Endothelial cell of umbilical vein (primary cell): ENCODE measurements around the gene PPIE. TPM values are rescaled to one million over a fixed set of nuclear protein-coding genes. Genes with fewer than 3 reads are reported as not detected.
"Not testable (repeated sequence)": the region's sequence is repeated elsewhere in the genome, so short reads cannot be mapped to it uniquely, and the experiment has no call there.

Experiments used
- BruUV-seq: library from RNA; stranded (reverse); fragments of 400-500 nt; replicated peaks from 2 replicates; lab custom pipeline; 2021; lab: Mats Ljungman, UMichigan
- CTCF ChIA-PET: fragments of 300-600, 350-600 bp; sonication (Branson Sonifier 250); formaldehyde crosslinking; loops from one replicate; lab custom pipeline; 2021; ENCODE audit warnings: antibody characterized with exemption, inconsistent platforms; lab: Charles Lee
- POLR2A ChIA-PET: fragments of 300-600, 350-600 bp; sonication (Branson Sonifier 250); formaldehyde crosslinking; loops from one replicate; lab custom pipeline; 2021; ENCODE audit warnings: antibody characterized with exemption, inconsistent platforms; lab: Charles Lee
- DNase-seq: peaks from one replicate; pipeline ENCODE4 v3.0.0-alpha.2; 2011; ENCODE audit warnings: low read depth, low spot score
- FAIRE-seq: peaks from 2 replicates; lab custom pipeline; 2011; peaks lifted over from hg19 to GRCh38; lab: Jason Lieb, UNC
- H2AFZ ChIP-seq: 2 replicates; pipeline ENCODE4 v1.6.0; 2012; ENCODE audit warnings: low read depth, low read length, control low read depth, inconsistent platforms
- H3K27ac ChIP-seq: 2 replicates; pipeline ENCODE4 v1.5.1; 2011; ENCODE audit warnings: low read depth, mild to moderate bottlenecking, control low read depth, low read length, moderate library complexity; ENCODE audit not compliant: insufficient read depth
- H3K27me3 ChIP-seq, 2 experiments: 2 replicates each; pipeline versions ENCODE4 v1.6.0 to v1.6.1; 2011; ENCODE audit warnings: low read length in 2 of 2, mixed read lengths in 1 of 2; ENCODE audit not compliant: control insufficient read depth in 2 of 2, insufficient read depth in 2 of 2
- H3K36me3 ChIP-seq, 2 experiments: 2 replicates in 1 of 2; 3 replicates in 1 of 2; pipeline ENCODE4 v1.5.1; 2011; ENCODE audit warnings: low read length in 2 of 2, mild to moderate bottlenecking in 1 of 2, moderate library complexity in 1 of 2; ENCODE audit not compliant: control insufficient read depth in 2 of 2, insufficient read depth in 2 of 2; ENCODE audit errors: extremely low read depth in 1 of 2
- H3K4me1 ChIP-seq: 3 replicates; pipeline ENCODE4 v1.5.1; 2011; ENCODE audit warnings: mild to moderate bottlenecking, low read length; ENCODE audit not compliant: control insufficient read depth, insufficient read depth; ENCODE audit errors: extremely low read depth
- H3K4me2 ChIP-seq: 2 replicates; pipeline ENCODE4 v1.6.1; 2011; ENCODE audit warnings: low read length, control low read depth, mixed read lengths; ENCODE audit not compliant: insufficient read depth
- H3K4me3 ChIP-seq, 3 experiments: fragments of 200-600 bp in 1 of 3; sonication (generic), shearing (Covaris generic) in 1 of 3; replicated peaks in 1 of 3; 2 replicates each; pipeline ENCODE4 v1.5.1; 2011 to 2016; ENCODE audit warnings: control low read depth in 3 of 3, low read length in 3 of 3, mild to moderate bottlenecking in 2 of 3, inconsistent platforms in 1 of 3, low read depth in 1 of 3, moderate library complexity in 1 of 3; ENCODE audit not compliant: insufficient read depth in 1 of 3
- H3K79me2 ChIP-seq: 2 replicates; pipeline ENCODE4 v1.6.0; 2012; ENCODE audit warnings: low read length, inconsistent platforms; ENCODE audit not compliant: control insufficient read depth, insufficient read depth
- H3K9ac ChIP-seq: replicated peaks from 2 replicates; pipeline ENCODE3; 2011; ENCODE audit warnings: low read length, control low read depth; ENCODE audit not compliant: insufficient read depth; ENCODE audit errors: extremely low read depth
- H3K9me1 ChIP-seq: replicated peaks from 3 replicates; pipeline ENCODE4 v1.6.0; 2011; ENCODE audit warnings: mild to moderate bottlenecking, low read length; ENCODE audit not compliant: control insufficient read depth, insufficient read depth; ENCODE audit errors: extremely low read depth
- H3K9me3 ChIP-seq: replicated peaks from 2 replicates; pipeline ENCODE4 v1.5.1; 2012; ENCODE audit warnings: low read length, inconsistent platforms; ENCODE audit not compliant: control insufficient read depth, insufficient read depth
- H4K20me1 ChIP-seq: replicated peaks from 2 replicates; pipeline ENCODE3; 2011; ENCODE audit warnings: mild to moderate bottlenecking, low read length; ENCODE audit not compliant: control insufficient read depth, insufficient read depth; ENCODE audit errors: extremely low read depth
- dilution Hi-C: fragments of 300-500 bp; cut with MboI; formaldehyde crosslinking; loops from one replicate; pipeline ENCODE4 v1.15.0; 2019; ENCODE audit warnings: low sequenced_read_pairs; ENCODE audit not compliant: extremely low pct_ligation_motif_present
- intact Hi-C: fragments of 100-400 bp; cut with micrococcal nuclease; formaldehyde crosslinking; loops from one replicate; pipeline ENCODE4 v1.10.0; 2022
- polyA plus RNA-seq, 4 experiments: library from polyadenylated mRNA; depleted of rRNA in 3 of 4; stranded (reverse) in 3 of 4; unstranded in 1 of 4; fragments of >200 nt; gene quantifications; 2 replicates each; pipeline versions ENCODE4 v1.2.1 to v1.2.3, GENCODE V29; 2011 to 2012; ENCODE audit warnings: missing spikeins in 1 of 4
- total RNA-seq: library from RNA; stranded (reverse); gene quantifications from 2 replicates; pipeline ENCODE4 v1.2.3, GENCODE V29; 2021
- TF ChIP-seq, protein P1 (sequence below): IDR thresholded peaks from 2 replicates; pipeline ENCODE4 v1.6.1; 2011; ENCODE audit not compliant: insufficient read depth, insufficient read length
- TF ChIP-seq, protein P2 (sequence below), 2 donors: IDR thresholded peaks; 1 replicate in 1 of 2; 2 replicates in 1 of 2; pipeline ENCODE4 v1.5.1; 2011; ENCODE audit warnings: low read length in 2 of 2, mild to moderate bottlenecking in 2 of 2, moderate library complexity in 2 of 2, control low read depth in 1 of 2, inconsistent platforms in 1 of 2, low read depth in 1 of 2; ENCODE audit not compliant: insufficient read depth in 1 of 2; ENCODE audit errors: extremely low read depth in 1 of 2

The PPIE gene
- total and polyA plus RNA-seq, 2 donors (not counting 3 experiments of a cell fraction or from before 2014, with no cell fraction given): 44.4 to 74.9 TPM

DNA sequence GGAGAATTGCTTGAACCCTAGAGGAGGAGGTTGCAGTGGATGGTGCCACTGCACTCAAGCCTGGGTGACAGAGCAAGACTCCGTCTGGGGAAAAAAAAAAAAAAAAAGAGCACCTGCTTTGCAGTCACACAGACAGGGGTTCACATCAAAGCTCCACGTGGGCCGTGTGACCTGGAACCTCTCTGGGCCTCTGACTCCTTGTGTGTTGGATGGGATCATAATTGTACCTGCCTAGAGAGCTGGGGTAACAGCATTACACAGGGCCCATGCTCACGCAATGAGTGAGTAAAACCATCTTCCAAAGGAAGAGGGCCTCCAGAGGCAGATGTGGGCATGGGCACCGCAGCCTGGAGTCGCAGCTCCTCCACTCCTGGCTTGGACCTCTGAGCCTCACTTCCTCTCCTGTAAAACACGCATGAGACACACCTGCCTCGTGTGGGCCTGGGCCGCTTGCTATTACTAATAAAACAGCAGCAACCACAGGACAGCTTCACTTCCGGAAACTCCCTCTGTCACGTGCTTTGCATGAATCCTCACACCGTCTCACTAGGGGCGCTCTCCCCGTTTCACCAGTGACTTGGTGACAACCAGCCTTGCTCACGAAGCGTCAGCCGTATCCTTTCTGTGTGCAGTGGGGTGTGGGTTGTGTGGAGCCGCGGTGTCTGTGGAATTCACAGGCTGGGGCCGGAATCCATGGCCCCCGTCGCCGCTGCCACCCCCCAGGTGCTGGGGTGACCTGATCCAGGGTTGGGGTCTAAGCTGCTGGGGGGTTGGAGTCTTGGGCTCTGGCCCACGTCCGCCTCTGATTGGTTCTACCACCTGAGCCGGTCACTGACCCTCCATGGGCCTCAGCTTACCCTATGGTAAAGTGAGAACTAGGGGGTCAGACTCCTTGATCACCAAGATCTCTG lies 60.4 kb downstream of the PPIE start:
- H4K20me1 ChIP-seq, dilution Hi-C loops, H3K27me3 ChIP-seq, H3K79me2 ChIP-seq, H3K4me2 ChIP-seq, H3K9me1 ChIP-seq, H3K27ac ChIP-seq, POLR2A ChIA-PET, H3K36me3 ChIP-seq, H3K9ac ChIP-seq, H3K4me1 ChIP-seq, H3K9me3 ChIP-seq, BruUV-seq, H3K4me3 ChIP-seq: not testable (repeated sequence)
- H2AFZ ChIP-seq: peak overlapping the region; percentile 86
- TF ChIP-seq, protein P1, sequence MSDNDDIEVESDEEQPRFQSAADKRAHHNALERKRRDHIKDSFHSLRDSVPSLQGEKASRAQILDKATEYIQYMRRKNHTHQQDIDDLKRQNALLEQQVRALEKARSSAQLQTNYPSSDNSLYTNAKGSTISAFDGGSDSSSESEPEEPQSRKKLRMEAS: peak; percentile 37
- TF ChIP-seq, protein P2, sequence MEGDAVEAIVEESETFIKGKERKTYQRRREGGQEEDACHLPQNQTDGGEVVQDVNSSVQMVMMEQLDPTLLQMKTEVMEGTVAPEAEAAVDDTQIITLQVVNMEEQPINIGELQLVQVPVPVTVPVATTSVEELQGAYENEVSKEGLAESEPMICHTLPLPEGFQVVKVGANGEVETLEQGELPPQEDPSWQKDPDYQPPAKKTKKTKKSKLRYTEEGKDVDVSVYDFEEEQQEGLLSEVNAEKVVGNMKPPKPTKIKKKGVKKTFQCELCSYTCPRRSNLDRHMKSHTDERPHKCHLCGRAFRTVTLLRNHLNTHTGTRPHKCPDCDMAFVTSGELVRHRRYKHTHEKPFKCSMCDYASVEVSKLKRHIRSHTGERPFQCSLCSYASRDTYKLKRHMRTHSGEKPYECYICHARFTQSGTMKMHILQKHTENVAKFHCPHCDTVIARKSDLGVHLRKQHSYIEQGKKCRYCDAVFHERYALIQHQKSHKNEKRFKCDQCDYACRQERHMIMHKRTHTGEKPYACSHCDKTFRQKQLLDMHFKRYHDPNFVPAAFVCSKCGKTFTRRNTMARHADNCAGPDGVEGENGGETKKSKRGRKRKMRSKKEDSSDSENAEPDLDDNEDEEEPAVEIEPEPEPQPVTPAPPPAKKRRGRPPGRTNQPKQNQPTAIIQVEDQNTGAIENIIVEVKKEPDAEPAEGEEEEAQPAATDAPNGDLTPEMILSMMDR (IDR thresholded peaks at IDR 0.05; ENCODE audit: extremely low read depth in 1 of 2, insufficient read depth in 1 of 2, low read depth in 1 of 2, low read length in 2 of 2): peak in 1 of 2 donors; percentile 27
- DNase-seq (peak; percentile 25), FAIRE-seq (peak; percentile 89)
- CTCF ChIA-PET: interaction anchor here (0.7 to 2.7 kb wide), 7 partner anchors 11 to 193 kb away, joined by 3 to 31 read pairs (median 3); no protein-coding TSS in a partner anchor
- intact Hi-C loops: loop anchor here (1.0 kb wide), 2 partner anchors 97 to 193 kb away; no protein-coding TSS in a partner anchor
